ENCODE measurements around the gene KCTD2.

- no peak for TF ChIP-seq POLR2AphosphoS5 (IDR thresholded peaks at IDR 0.05; ENCODE audit: low read depth, low read length)
- TF ChIP-seq GATA2 (CRISPR knock-in tag; IDR thresholded peaks at IDR 0.05): no peak
Observed at GRCh38 chr17:75065562-75066151, 18.6 kb downstream of the KCTD2 start.
